ENCODE data around the gene MLF2. TPM values are rescaled to one million over a fixed set of nuclear protein-coding genes. Genes with fewer than 3 reads are reported as not detected.

The MLF2 gene
- total and polyA plus RNA-seq, 2 of the 13 experiments (the other 11 are each of a cell fraction or from before 2014, with no cell fraction given): 88.1 to 167 TPM

- no peak for TF ChIP-seq RNF219 (CRISPR knock-in tag; IDR thresholded peaks at IDR 0.05)
- TF ChIP-seq ARNT2 (CRISPR knock-in tag; IDR thresholded peaks at IDR 0.05; ENCODE audit: low read depth): no peak
- no peak for TF ChIP-seq EZH2 (conservative IDR thresholded peaks at IDR 0.05; ENCODE audit: low read depth, low read length)
- TF ChIP-seq ZNF275 (CRISPR knock-in tag; IDR thresholded peaks at IDR 0.05; ENCODE audit: borderline replicate concordance): no peak
- no peak for TF ChIP-seq ARID5B (CRISPR knock-in tag; IDR thresholded peaks at IDR 0.05)
- TF ChIP-seq ZNF580 (CRISPR knock-in tag; IDR thresholded peaks at IDR 0.05; ENCODE audit: borderline replicate concordance, low read depth): no peak
- TF ChIP-seq RXRA (CRISPR knock-in tag; IDR thresholded peaks at IDR 0.05): 0 out of 2 replicates have a peak, but pooled peaks have one; percentile 17
- peak; percentile 7; the same call in 1 of the 2 replicates for TF ChIP-seq ZFY (CRISPR knock-in tag; IDR thresholded peaks at IDR 0.05)
- no peak for TF ChIP-seq ZNF597 (CRISPR knock-in tag; IDR thresholded peaks at IDR 0.05)
- TF ChIP-seq ZNF331 (CRISPR knock-in tag; IDR thresholded peaks at IDR 0.05): 0 out of 2 replicates have a peak, but pooled peaks have one; percentile 33
- no peak for TF ChIP-seq THAP7 (CRISPR knock-in tag; IDR thresholded peaks at IDR 0.05)
- no peak for TF ChIP-seq FOXM1 (CRISPR knock-in tag; IDR thresholded peaks at IDR 0.05)
- no peak for TF ChIP-seq ARID4A (CRISPR knock-in tag; IDR thresholded peaks at IDR 0.05; ENCODE audit: borderline replicate concordance)
Observed at GRCh38 chr12:6765634-6766581, 13.0 kb upstream of the MLF2 start, which contains the start of gene PTMS (continued).
